GM18858 (cell line): ENCODE results near the gene APOL1.
"Not testable (repeated sequence)": the region's sequence is repeated elsewhere in the genome, so short reads cannot be mapped to it uniquely, and the experiment has no call there.

Experiments
- ATAC-seq: cut with Tn5 transposase; IDR thresholded peaks from one replicate; pipeline ENCODE4 v1.9.1; 2021; ENCODE audit not compliant: unreplicated experiment

Gene APOL1

GRCh38 chr22:36225333-36225922 is 27.5 kb upstream of the APOL1 start:
- ATAC-seq, result no peak

GRCh38 chr22:36226189-36226588 is 26.7 kb upstream of the APOL1 start:
- ATAC-seq, result no peak

GRCh38 chr22:36227396-36227795 is 25.5 kb upstream of the APOL1 start:
- ATAC-seq, result no peak

GRCh38 chr22:36227806-36228205 is 25.1 kb upstream of the APOL1 start:
- ATAC-seq, result no peak

GRCh38 chr22:36228369-36228768 is 24.6 kb upstream of the APOL1 start:
- not testable (repeated sequence) for ATAC-seq

GRCh38 chr22:36228944-36229343 is 24.0 kb upstream of the APOL1 start:
- ATAC-seq, result no peak

GRCh38 chr22:36229649-36230048 is 23.3 kb upstream of the APOL1 start:
- not testable (repeated sequence) for ATAC-seq

GRCh38 chr22:36231051-36231450 is 21.9 kb upstream of the APOL1 start:
- ATAC-seq, result not testable (repeated sequence)

- ATAC-seq, result no peak
Measured at GRCh38 chr22:36232715-36233401, 20.1 kb upstream of the APOL1 start.

- no peak for ATAC-seq
Measured at GRCh38 chr22:36233796-36234195, 19.1 kb upstream of the APOL1 start.

- no peak for ATAC-seq
Measured at GRCh38 chr22:36234213-36234612, 18.7 kb upstream of the APOL1 start.

- ATAC-seq, result no peak
Measured at GRCh38 chr22:36234919-36235318, 18.0 kb upstream of the APOL1 start.

- ATAC-seq, result no peak
Measured at GRCh38 chr22:36235585-36235984, 17.3 kb upstream of the APOL1 start.

GRCh38 chr22:36236388-36237319 is 16.3 kb upstream of the APOL1 start:
- no peak for ATAC-seq

GRCh38 chr22:36237462-36238372 is 15.2 kb upstream of the APOL1 start:
- ATAC-seq, result no peak

GRCh38 chr22:36238373-36239149 is 14.4 kb upstream of the APOL1 start:
- ATAC-seq, result no peak

GRCh38 chr22:36239150-36239400 is 13.9 kb upstream of the APOL1 start:
- ATAC-seq, result no peak

GRCh38 chr22:36239401-36240171 is 13.3 kb upstream of the APOL1 start, which contains the start of gene APOL2:
TSS of gene APOL2 (minus strand) at chr22:36239527. CDS start at chr22:36233162, 6,365 bp downstream.
- peak; percentile 63 for ATAC-seq

- ATAC-seq, result no peak
Measured at GRCh38 chr22:36243986-36244385, 8.9 kb upstream of the APOL1 start.
